ENCODE results near the gene TRDN.
"Not testable (repeated sequence)": the region's sequence is repeated elsewhere in the genome, so short reads cannot be mapped to it uniquely, and the experiment has no call there.

TRDN gene

GRCh38 chr6:123383718-123384117 lies 253.0 kb downstream of the TRDN start:
- no peak for DNase-seq

- no peak for DNase-seq
Observed at GRCh38 chr6:123380257-123380656, 256.5 kb downstream of the TRDN start.

GRCh38 chr6:123372737-123373136 lies 264.0 kb downstream of the TRDN start:
- no peak for DNase-seq

- DNase-seq = no peak
Observed at GRCh38 chr6:123363912-123364311, 272.8 kb downstream of the TRDN start.

GRCh38 chr6:123360359-123360758 lies 276.4 kb downstream of the TRDN start:
- DNase-seq = no peak

GRCh38 chr6:123352705-123353104 lies 284.0 kb downstream of the TRDN start:
- DNase-seq = no peak

GRCh38 chr6:123352279-123352678 lies 284.5 kb downstream of the TRDN start:
- no peak for DNase-seq

- DNase-seq = no peak
Observed at GRCh38 chr6:123343836-123344235, 292.9 kb downstream of the TRDN start.

GRCh38 chr6:123338394-123338793 lies 298.4 kb downstream of the TRDN start:
- no peak for DNase-seq

- DNase-seq = no peak
Observed at GRCh38 chr6:123333000-123333756, 303.6 kb downstream of the TRDN start.

- DNase-seq = no peak
Observed at GRCh38 chr6:123332070-123332469, 304.7 kb downstream of the TRDN start.

- no peak for DNase-seq
Observed at GRCh38 chr6:123329337-123329736, 307.4 kb downstream of the TRDN start.

GRCh38 chr6:123323452-123324329 lies 313.1 kb downstream of the TRDN start:
- DNase-seq = no peak

- no peak for DNase-seq
Observed at GRCh38 chr6:123321020-123321419, 315.7 kb downstream of the TRDN start.

GRCh38 chr6:123316733-123317323 lies 319.9 kb downstream of the TRDN start:
- DNase-seq = no peak

- DNase-seq = not testable (repeated sequence)
Observed at GRCh38 chr6:123314459-123314858, 322.3 kb downstream of the TRDN start.

- DNase-seq = no peak
Observed at GRCh38 chr6:123309130-123309529, 327.6 kb downstream of the TRDN start.

- DNase-seq = no peak
Observed at GRCh38 chr6:123306334-123306733, 330.4 kb downstream of the TRDN start.

- no peak for DNase-seq
Observed at GRCh38 chr6:123295672-123296071, 341.1 kb downstream of the TRDN start.

- no peak for DNase-seq
Observed at GRCh38 chr6:123295181-123295580, 341.6 kb downstream of the TRDN start.

- DNase-seq = no peak
Observed at GRCh38 chr6:123288649-123289048, 348.1 kb downstream of the TRDN start.

GRCh38 chr6:123276546-123276980 lies 360.2 kb downstream of the TRDN start:
- DNase-seq = no peak

GRCh38 chr6:123263981-123264380 lies 372.8 kb downstream of the TRDN start:
- DNase-seq = no peak

- no peak for DNase-seq
Observed at GRCh38 chr6:123240626-123241025, 396.1 kb downstream of the TRDN start.

All from activated CD8-positive, alpha-beta memory T cell treated with anti-CD3 and anti-CD28 coated beads, Interleukin-2, amount 50 U/mL, for 4 hours (primary cell).